Neural cell (in vitro differentiated cells): ENCODE data around the gene POU4F2.

Experiments used
- CTCF ChIP-seq: fragments of 450-650 bp; IDR thresholded peaks from 2 replicates; pipeline ENCODE4 v1.5.1; 2014; ENCODE audit warnings: antibody characterized with exemption, mild to moderate bottlenecking, moderate library complexity; ENCODE audit not compliant: poor library complexity, severe bottlenecking
- EZH2 ChIP-seq: fragments of 200-600, 300-800 bp; shearing (Covaris generic), sonication (generic); IDR thresholded peaks from 2 replicates; pipeline ENCODE4 v1.6.1; 2014; ENCODE audit warnings: antibody characterized with exemption, low read length, borderline replicate concordance, mild to moderate bottlenecking; ENCODE audit not compliant: insufficient read depth, poor library complexity, severe bottlenecking
- POLR2AphosphoS5 ChIP-seq: IDR thresholded peaks from 2 replicates; pipeline ENCODE4 v1.6.1; 2012
- RAD21 ChIP-seq: fragments of 450-650 bp; conservative IDR thresholded peaks from 2 replicates; pipeline ENCODE4 v1.6.1; 2014; ENCODE audit warnings: antibody characterized with exemption, mild to moderate bottlenecking, moderate library complexity
- REST ChIP-seq: IDR thresholded peaks from 2 replicates; pipeline ENCODE4 v1.6.1; 2012; ENCODE audit warnings: borderline replicate concordance
- SMC3 ChIP-seq: fragments of 450-650 bp; conservative IDR thresholded peaks from 2 replicates; pipeline ENCODE4 v1.6.1; 2014; ENCODE audit warnings: antibody characterized with exemption, mild to moderate bottlenecking, moderate library complexity; ENCODE audit not compliant: poor library complexity
- TAF1 ChIP-seq: IDR thresholded peaks from 2 replicates; pipeline ENCODE4 v1.6.1; 2012; ENCODE audit warnings: low read depth

GRCh38 chr4:146645921-146646320 lies 7.2 kb downstream of the POU4F2 start:
- TF ChIP-seq CTCF (no peak), REST (no peak), EZH2 (no peak), TAF1 (no peak), SMC3 (no peak), RAD21 (no peak), POLR2AphosphoS5 (no peak)
